HG02973 (cell line): Measurements from ENCODE around the gene RAB6A.

Experiments
- ATAC-seq: cut with Tn5 transposase; IDR thresholded peaks from one replicate; pipeline ENCODE4 v1.9.1; 2021; ENCODE audit warnings: moderate library complexity; ENCODE audit not compliant: unreplicated experiment

The RAB6A gene

DNA sequence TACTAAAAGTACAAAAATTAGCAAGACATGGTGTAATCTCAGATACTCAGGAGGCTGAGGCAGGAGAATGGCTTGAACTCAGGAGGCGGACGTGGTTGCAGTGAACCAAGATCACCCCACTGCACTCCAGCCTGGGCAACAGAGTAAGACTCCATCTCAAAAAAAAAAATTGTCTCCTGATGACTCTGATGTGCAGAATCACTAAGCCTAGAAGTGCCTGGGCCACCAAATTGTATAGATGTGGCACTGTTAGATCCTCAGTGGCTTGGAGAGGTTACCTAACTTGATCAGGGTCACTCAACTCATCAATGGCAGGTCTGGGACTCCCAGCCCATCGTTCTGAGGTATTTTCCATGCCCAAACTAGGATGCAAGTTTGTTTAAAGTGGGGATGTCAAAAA is 103.9 kb downstream of the RAB6A start:
- no peak for ATAC-seq

DNA sequence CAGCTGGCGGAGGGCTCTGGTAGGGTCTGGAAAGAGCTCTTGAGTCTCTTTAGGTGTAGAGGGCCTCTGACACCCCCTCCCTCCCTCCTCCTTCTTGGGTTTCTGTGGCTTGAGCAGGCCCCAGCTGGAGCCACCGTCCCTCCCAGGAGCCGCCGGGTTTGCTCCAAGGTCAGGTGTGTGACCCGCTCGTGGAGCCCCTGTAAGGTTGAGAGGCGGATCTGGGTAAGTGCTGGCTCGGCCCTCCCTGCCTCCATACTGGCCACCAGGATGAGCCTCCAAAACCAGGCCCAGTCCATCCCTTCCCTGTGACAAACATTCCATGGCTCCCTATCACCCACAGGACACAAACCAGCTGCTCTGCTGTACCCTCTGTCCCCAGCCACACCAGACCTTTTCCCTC is 105.2 kb downstream of the RAB6A start:
- no peak for ATAC-seq

DNA sequence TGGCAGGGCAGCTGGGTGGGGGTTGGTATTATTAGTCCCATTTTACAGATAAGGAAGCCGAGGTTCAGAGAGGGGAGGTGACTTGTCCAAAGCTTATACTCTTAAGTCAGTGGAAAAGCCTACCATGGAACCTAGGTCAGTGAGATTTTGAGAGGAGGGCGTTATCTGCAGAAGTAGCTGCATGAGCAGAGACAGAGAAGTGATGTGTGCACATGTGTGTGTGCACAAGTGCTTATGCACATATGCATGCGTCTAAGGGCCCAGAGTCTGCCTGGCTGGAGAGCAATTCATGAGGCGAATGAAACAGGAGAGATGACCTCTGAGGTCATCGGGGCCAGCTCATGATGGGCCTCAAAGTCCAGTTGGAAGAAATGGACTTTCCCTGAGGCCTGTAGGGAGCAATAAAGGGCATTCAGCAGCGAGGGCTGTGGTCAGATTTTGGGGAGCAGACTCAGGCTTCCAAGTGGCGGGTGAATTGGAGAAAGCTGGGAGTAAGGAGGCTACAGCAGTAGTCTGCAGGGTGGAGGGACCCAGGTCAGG is 106.3 kb downstream of the RAB6A start:
- no peak for ATAC-seq

DNA sequence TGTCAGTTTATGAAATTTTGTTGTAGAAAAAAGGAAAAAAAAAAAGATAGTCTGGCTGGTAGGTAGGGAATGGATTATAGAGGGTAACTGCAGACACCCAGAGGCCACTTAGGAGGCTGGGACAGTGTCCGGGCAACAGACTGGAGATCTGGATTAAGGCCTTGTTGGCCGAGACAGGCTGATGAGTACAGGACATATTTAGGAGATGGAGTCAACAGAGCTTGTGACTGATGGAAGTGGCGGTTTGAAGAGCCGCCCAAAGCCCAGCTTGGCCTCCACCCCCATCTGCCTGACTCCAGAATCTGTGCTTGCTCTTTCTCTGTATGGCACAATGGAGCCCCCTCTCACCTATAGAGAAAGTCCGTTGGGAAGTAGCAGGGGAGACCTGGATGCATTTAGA is 106.9 kb downstream of the RAB6A start:
- no peak for ATAC-seq

DNA sequence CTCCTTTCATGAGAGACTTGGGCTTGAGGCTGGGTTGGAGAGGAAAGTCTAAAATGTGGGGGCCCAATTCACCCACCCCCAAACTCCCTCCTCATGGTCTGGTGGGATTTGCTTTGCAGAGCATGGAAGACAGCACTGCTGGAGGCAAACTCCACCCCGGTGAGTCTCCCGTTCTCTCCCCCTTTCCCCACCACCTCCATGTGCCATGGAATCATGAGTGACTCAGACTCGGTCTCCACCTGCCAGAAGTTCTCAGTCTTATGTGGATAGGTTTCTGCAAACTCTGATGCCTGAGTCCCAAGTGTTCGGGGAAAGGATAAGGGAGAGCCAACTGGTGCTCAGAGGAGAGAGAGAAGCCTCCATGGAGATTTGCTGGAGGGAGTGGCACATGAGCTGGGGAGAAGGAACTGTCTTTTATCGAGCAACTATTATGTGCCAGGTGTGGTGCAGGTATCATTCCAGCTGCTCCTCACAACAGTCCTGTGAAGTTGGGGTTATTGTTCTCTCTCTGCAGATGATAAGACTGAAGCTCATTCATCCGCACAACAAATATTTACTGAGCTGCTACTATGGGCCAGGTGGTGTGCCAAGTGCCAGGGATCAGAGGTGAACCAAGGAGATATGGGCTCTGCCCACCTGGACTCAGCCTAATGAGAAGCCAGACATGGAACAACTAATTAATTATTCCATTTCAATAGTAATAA is 107.9 kb downstream of the RAB6A start:
- no peak for ATAC-seq

DNA sequence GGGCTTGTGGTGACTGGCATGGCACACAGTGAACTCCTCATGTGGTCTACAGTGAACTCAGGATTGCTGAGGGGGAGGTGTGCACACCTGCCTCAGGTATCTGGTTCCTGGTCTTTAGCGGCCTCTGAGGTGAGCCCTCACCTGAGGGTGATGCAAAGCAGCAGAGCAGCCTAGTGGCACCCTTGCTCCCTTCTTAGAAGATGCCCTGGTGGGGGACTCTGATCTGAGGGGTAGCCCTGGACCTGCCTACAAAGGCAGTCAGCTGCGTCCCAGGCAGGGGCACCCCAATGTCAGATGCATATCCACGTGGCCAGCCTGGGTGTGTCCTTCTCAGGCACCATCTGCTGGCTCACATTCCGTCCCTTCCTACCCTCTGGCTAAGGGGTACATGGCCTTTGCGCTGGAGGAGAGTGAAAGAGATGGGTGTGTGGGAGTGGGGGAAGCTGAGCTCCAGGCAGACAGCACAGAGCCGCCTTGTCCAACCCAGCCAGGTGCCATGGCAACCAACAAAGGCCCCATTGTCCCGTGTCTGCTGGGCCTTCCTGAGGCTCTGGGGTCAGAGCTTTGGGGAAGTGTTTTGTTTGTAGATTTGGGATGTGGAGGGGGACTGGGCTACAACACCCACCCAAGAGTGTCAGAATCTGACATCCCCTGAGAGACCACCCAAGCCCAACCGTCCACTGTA is 108.7 kb downstream of the RAB6A start:
- no peak for ATAC-seq

DNA sequence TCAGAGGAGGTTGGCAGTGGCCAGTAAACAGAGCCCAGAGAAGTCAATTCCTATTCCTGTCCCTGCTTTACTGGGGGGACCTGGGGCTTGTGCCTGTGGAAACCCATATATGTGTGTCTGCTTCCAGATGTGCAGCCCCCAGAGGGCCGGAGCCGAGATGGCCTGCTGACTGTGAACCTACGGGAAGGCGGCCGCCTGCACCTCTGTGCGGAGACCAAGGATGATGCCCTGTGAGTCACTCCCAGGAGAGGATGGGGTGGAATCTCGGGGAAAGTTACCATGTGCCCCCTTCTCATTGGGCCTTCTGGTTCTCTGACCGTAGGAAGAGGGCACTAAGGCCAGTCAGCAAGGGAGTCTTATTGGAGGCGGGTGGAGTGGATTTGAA is 109.2 kb downstream of the RAB6A start:
- no peak for ATAC-seq

DNA sequence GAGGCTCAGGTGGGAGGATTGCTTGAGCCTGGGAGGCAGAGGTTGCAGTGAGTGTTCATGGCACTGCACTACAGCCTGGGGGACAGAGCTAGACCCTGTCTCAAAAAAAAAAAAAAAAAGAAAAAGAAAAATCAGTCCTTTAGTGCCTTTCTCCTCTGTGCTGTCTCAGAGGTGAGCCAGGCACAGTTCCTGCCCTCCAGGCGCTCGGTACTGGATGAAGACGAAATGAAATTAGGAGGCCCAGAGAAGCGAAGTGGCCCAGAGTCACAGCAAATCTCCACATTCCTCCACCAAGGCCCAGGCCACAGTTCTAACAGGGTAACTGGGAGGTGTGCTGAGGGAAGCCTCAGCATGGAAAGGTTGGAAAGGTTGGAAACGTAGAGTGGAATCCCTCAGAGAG is 109.6 kb downstream of the RAB6A start:
- ATAC-seq, result no peak

DNA sequence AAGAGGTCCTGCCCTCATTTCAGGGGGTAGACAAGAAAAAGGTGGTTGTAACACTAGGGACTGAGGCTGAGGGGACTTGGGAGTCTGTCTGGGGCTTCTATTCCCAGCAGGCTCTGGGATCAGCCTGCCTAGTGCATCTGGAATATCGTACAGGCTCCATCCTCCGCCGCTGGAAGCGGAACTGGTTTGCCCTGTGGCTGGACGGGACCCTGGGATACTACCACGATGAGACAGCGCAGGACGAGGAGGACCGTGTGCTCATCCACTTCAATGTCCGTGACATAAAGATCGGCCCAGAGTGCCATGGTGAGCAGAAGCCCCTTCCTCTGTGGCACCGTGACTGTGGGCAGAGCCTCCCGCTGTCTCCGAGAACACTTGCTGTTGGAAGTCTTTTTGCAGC is 110.5 kb downstream of the RAB6A start:
- ATAC-seq, result no peak

DNA sequence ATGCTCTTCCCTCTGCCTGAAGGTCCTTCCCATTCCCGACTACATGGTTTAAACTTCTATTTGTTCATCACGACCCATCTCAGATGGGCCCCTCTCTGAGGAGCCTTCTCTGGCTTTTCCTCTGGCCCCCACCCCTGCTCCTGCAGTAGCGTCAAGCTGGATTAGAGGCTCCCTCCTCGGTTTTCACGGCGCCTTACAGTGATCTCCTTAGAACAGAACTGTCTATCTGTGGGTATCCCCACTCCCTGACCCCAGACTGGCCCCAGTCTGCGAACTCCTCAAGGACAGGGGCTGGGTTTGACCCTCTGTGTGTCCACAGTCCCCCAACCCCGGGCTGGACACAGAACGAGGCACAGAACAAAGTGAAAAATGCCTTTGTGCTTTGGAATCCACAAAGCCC is 111.7 kb downstream of the RAB6A start:
- ATAC-seq, result no peak

DNA sequence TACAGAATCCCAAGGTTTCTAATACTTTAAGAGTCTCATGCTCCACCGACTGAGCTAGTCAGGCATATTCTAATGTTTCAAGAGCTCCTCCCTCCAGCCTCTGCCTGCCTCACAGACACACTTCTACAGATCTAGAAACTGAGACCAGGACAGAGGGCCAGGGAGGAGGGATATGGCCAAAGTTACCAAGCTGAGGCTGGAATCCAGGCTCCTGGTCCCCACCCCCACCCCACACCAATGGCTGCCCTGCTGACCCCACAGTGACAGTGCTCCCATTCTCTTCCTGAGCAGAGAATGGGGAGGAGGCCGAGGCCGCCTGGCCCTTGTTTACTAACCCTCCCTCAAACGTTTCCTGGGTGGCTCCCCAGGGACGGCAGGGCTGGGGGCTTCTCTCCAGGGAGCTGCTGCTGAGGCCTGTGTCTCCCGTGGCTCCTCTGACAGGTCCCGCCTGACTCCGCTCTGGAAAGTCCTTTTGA is 112.3 kb downstream of the RAB6A start:
- no peak for ATAC-seq

DNA sequence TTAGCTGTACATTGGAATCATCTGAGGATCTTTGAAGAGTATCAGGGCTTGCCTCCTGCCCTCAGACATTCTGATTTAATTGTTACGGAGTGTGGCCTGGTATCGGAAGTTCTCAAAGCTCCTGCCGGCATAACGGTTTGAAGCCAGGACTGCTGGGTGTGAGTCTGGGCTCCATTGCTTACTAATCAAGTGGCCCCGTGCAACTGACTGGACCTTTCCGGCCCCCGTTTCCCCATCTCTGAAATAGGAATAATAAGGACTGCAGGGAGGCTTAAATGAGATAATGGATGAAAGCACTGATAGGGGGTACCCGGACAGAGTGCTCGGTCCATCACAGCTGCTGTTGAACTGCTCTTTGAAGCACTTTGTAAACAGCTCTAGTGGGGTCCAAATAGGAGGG is 112.8 kb downstream of the RAB6A start:
- no peak for ATAC-seq

DNA sequence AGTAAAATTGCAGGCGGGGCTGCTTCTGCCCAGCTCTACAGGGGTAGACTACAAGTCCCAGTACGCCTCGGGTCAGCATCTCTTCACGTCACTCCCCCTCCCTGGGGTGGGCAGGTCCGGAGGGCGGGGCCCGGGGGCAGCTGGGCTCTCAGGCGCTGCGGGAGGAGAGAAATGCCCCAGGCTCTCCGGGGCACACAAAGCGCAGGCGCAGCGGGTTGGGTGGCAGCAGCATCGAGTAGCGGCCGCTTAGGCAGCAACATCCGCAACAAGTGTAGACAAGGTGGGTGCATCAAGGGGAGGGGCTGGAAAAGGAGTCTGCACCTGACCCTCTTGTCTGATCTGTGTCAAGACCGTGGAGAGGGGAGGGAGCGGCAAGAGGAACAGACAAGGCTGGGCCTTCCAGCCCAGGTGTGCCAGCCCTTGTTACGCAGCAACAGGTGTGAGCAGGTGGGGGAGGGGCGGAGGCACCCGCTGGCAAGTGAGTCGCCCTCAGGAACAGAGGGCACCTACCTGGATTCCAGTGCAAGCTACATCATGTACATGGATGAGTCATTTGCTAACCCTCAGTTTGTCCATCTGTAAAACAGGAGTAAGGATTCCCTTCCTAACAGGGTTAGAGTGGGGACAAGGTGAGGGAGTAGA is 113.3 kb downstream of the RAB6A start:
- peak; percentile 76 for ATAC-seq

DNA sequence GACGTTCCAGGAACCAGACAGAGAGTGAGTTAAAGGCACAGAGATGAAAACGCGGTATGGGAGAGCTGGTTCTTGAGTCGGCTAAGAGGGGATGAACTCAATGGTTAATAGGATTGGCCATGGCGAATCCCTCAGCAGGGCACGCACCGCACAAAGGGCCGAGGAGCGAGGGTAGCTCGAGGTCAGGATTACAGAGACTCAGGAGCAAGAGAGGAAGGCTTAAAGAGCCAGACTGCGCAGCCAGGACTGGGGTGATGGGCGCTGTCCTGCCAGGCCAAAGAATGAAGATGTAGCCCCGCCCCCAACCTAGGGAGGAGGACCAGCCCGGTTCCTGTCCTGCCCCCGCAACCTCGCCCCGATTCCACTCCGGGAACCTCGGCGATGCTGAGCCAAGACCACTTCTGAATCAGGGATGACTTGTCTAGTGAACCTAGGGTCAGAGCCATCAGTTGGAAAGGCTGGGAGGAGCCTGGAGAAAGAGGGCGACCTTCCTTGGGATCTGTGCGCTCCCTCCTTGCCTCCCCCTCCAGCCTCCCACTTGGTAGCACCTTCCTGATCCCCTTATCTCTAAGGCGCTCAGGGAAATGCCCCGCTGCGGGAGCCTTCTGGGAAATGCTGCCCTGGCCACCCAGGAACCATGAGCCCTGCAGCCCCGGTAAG is 114.8 kb downstream of the RAB6A start, which contains the start of gene PLEKHB1:
Gene PLEKHB1, plus strand, starts transcription at position 610 of the 660 bp plus-strand sequence. Its CDS starts 28 bp downstream, at position 638.
- no peak for ATAC-seq

DNA sequence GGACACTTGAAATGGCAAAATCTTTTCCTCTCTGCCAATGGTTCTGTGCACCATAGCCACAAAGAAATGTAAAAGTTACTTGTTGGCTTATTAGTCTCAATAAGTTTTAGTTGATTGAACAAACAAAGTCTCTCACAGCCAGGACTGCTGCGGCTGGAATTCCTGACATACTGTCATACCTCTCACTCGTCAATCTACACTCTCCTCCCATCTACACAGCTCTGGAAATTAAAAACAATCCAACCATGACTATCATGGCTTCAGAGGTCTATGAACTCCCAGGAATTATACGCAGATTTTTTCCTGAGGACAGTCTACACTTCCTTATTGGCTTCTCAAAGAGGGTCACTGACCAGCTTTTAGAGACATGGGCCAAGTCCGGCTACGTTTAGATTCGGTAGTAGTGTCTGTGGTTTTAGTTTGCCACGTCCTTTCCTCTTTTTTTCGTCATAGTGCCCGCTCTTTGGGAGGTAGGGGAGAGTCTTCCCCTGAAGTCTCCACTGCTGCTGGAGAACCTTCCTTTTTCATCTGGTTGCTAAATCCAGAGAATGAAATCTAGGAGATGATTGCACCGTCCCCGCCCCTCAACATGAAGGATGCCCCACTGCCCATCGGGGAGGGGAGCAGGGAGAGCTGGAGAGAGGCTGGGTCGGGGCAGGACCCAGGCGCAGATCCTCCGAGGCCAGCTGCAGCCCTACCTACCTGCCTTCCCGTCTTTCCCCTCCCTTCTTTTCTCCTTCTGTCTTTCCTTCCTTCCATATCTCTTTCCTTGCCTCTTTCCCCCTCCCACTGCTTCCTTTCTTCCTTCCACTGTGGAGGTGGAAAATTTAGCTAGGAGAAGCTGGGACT is 115.5 kb downstream of the RAB6A start:
- ATAC-seq, result no peak

DNA sequence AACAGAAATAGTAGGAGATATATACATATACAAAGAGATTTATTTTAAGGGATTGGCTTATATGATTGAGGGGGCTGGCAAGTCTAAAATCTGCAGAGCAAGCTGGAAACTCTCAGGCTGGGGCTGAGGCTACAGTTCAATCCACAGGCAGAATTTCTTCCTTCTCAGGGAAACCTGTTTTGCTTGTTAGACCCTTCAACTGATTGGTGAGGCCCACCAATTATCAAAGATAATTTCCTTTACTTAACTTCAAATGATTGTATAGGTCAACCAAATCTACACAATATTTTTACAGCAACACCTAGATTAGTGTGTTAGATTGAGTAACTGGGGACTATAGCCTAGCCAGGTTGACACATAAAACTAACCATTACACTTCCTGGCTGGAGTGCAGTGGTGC is 119.2 kb downstream of the RAB6A start:
- no peak for ATAC-seq

DNA sequence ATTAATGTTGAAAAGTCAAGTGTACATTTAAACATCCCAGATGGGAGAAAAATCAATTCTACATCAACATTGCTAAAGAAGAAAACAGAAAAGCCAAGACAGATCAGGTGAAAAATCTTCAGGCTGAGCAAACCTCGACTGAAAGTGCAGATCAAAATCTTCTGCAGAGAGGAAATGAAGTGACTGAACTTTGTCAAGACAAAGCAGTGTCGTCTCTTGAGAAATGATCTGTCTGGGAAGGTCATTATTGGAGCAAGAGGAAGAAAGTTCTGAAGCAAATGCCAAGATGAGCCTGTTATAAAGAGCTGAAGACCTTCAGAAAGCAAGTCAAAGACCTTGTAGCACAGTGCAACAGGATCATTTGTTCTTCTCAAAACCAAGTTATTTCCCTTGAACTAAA is 120.3 kb downstream of the RAB6A start:
- ATAC-seq, result no peak

DNA sequence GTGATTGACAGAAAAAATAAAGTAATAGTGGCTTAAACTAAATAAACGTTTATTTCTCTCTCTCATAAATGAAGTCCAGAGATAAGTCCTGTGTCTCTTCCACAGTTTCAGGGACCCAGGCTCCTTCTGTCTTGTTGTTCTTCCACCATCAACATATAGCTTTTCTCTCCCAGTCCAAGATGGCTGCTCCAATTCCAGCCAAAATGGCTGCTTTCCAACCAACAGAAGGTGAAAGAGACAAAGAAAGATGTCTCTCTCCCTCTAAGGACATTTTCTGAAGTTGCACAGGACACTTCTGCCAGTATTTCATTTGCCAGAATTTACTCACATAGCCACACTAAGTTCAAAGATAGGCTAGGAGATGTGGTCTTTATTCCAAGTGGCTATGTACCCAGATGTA is 123.9 kb downstream of the RAB6A start:
- ATAC-seq, result no peak

DNA sequence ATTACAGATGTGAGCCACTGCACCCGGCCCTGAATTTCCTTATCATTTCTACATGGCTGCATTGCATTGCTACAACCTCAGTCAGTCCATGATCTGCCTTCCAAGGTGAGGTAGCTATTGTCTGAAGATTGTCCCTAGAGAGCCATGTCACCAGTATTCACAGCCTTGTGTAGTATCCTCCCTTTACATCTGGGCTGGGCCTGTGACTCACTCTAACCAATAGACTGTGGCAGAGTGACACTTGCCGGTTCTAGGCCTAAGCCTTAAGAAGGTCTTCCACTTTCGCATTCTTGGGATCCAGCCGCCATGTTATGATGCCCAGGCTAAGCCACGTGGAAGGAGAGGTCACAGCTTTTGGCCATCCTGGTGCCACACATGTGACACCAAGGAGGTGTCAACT is 124.6 kb downstream of the RAB6A start:
- ATAC-seq, result no peak

DNA sequence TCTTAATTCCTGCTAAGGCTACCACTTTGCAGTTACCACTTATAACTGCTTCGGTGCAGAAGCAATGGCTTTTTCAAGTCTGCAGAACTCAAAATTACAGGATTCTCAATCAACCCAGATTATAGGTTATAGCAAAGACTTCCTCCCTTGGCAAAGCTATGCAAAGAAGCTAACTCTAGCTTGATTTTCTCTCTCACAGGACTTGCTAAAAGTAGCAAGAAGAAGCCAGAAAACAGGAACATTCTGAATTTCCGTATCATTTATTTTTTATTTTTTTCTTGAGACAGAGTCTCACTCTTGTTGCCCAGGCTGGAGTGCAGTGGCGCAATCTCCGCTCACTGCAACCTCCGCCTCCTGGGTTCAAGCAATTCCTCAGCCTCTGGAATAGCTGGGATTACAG is 125.2 kb downstream of the RAB6A start:
- no peak for ATAC-seq
